ENCODE measurements around the gene SCML2. TPM values are rescaled to one million over a fixed set of nuclear protein-coding genes. Genes with fewer than 3 reads are reported as not detected.
A peak's percentile ranks its signal among the peaks of the same experiment; 100 is the strongest.

The SCML2 gene
- 1 to 10 TPM in 2 of 6 experiments, under 1 TPM in 4; 0.48 to 1.3 (median 0.82) TPM for total RNA-seq
- long read RNA-seq: 0 reads

DNA sequence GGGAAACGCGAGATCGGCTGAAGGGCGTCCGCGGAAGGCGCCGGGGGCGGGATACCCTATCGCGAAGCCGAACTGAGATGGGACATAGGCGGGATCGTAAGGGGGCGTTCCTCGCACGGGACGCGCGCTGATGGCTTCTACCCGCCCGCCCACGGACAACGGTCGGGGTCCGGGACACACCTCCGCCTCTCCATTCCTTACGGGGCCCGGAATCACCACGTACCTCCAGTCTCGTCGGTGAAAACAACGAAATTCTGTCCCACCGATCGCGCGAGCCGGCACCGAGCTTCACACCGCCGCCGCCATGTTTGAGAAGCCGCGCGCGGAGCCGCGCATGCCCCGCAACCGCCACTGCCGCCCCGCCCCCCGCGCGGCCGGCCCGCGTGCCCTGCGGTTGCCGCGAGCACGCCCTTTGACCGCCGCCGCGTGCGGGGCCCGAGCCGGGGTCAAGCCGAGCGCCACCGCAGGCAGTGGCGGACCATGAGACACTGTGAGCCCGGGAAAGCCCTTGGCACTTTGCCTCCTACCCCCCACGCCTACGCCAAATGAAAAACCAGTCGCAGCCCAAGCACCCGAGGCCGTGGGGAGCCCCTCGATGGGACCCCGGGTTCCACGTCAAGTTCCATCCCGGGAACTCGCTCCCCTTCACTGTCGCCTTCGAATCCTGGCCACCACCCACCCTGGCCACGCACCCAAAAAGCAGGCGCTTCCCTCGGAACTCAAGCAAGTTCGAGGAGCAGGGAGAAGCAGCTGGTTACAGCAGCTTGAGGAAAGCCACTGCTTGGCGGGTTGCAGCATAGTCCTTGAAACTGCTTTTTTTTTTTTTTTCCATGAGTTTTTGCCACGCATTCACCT is at the start of gene SCML2:
SCML2 (minus strand) TSS at position 320 of the 855 bp plus-strand sequence. CDS start 20,617 bp downstream, outside the sequence.
- H3K4me1 ChIP-seq: peaks cover 0 to 3% (median 0%) of the 10 kb centered on the region in 4 donors
- no peak within 1 kb of the TSS for H3K27ac ChIP-seq
- no peaks in the 10 kb centered on the region for H3K27me3 ChIP-seq
- 33% methylated on average over 16 of the region's 92 CpGs for WGBS (ENCODE audit: insufficient coverage, low coverage, low lambda C conversion rate, missing lambda C conversion rate)
- TF ChIP-seq POLR2A (IDR thresholded peaks at IDR 0.05): no peak
- TF ChIP-seq, protein P1, sequence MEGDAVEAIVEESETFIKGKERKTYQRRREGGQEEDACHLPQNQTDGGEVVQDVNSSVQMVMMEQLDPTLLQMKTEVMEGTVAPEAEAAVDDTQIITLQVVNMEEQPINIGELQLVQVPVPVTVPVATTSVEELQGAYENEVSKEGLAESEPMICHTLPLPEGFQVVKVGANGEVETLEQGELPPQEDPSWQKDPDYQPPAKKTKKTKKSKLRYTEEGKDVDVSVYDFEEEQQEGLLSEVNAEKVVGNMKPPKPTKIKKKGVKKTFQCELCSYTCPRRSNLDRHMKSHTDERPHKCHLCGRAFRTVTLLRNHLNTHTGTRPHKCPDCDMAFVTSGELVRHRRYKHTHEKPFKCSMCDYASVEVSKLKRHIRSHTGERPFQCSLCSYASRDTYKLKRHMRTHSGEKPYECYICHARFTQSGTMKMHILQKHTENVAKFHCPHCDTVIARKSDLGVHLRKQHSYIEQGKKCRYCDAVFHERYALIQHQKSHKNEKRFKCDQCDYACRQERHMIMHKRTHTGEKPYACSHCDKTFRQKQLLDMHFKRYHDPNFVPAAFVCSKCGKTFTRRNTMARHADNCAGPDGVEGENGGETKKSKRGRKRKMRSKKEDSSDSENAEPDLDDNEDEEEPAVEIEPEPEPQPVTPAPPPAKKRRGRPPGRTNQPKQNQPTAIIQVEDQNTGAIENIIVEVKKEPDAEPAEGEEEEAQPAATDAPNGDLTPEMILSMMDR (IDR thresholded peaks at IDR 0.05): no peak
- H3K9me3 ChIP-seq: no peaks in the 10 kb centered on the region
- DNase-seq (peak; percentile 47 to 60 (median 59)), ATAC-seq (peak; percentile 84 to 95 (median 90))
- H3K36me3 ChIP-seq: no peaks in the 10 kb centered on the region
- intact Hi-C loops (cut with DNase I): no loop called here
- peak within 1 kb of the TSS; percentile 51 to 59 (median 53) for H3K4me3 ChIP-seq

DNA sequence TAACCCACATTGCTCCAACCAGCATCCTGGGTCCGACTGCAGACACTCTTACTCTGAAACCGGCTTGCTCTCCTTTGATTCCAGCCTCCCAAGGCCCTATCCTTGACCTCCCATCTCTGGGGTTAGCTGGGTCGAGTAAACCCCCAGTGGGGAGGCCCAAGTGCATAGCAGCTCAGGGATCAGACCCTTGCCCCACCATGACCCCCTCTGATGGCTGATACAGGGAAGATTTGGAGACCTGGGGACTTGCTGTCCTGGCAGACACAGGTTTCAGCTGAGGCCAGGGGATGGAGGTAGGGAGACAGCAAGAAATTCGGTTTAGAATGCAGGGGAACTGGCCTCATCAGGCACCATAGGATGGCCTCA is 47.3 kb upstream of the SCML2 start:
- Histone ChIP-seq H3K9me3 (no peaks in the 10 kb centered on the region), H3K4me1 (peaks cover 0 to 10% (median 0%) of the 10 kb centered on the region in 4 donors), H3K27me3 (no peaks in the 10 kb centered on the region), H3K36me3 (no peaks in the 10 kb centered on the region), H3K27ac (peak overlapping the region in 1 of 3 donors; percentile 13), H3K4me3 (no peak overlapping the region)
- intact Hi-C loops (cut with DNase I): no loop called here
- DNase-seq: no peak
- TF ChIP-seq POLR2A (IDR thresholded peaks at IDR 0.05): no peak
- TF ChIP-seq, protein P1 (IDR thresholded peaks at IDR 0.05): no peak
- 32% methylated on average over 4 of the region's 4 CpGs for WGBS (ENCODE audit: insufficient coverage, low coverage, low lambda C conversion rate, missing lambda C conversion rate)
- ATAC-seq: no peak

DNA sequence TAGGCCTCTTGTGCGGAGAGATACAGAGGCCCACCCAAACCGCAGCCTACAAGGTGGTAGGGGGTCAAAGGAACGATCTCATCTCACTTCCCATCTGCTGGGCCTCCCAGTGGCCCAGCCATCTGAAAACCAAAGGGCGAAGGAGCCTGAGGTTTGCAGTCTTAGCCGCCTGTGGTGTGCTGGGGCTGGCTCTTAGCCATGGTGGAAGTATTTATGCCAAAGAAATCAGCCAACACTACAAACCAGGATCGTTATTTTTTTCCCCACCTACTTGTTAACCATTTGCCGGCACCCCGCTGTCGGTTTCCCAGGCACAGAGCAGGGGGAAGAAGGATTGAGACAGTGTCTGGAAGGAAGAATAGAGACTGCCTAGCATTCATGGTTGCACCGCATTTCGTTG is 40.0 kb upstream of the SCML2 start:
- TF ChIP-seq, protein P1 (IDR thresholded peaks at IDR 0.05): no peak
- no peak for TF ChIP-seq POLR2A (IDR thresholded peaks at IDR 0.05)
- Histone ChIP-seq H3K4me3 (no peak overlapping the region), H3K36me3 (no peaks in the 10 kb centered on the region), H3K27me3 (no peaks in the 10 kb centered on the region), H3K27ac (peak overlapping the region in 1 of 3 donors; percentile 37), H3K9me3 (no peaks in the 10 kb centered on the region), H3K4me1 (peaks cover 0 to 11% (median 0%) of the 10 kb centered on the region in 4 donors)
- WGBS (ENCODE audit: insufficient coverage, low coverage, low lambda C conversion rate, missing lambda C conversion rate): 47% methylated on average over 9 of the region's 11 CpGs
- DNase-seq (peak in 1 of 3 donors; percentile 53), ATAC-seq (peak; percentile 39 to 67 (median 56))
- intact Hi-C loops (cut with DNase I): loop anchor here (10.0 kb wide), 2 partner anchors 940 to 950 kb away; partner anchors contain the start of gene PDHA1 (in 1 of the 2)

DNA sequence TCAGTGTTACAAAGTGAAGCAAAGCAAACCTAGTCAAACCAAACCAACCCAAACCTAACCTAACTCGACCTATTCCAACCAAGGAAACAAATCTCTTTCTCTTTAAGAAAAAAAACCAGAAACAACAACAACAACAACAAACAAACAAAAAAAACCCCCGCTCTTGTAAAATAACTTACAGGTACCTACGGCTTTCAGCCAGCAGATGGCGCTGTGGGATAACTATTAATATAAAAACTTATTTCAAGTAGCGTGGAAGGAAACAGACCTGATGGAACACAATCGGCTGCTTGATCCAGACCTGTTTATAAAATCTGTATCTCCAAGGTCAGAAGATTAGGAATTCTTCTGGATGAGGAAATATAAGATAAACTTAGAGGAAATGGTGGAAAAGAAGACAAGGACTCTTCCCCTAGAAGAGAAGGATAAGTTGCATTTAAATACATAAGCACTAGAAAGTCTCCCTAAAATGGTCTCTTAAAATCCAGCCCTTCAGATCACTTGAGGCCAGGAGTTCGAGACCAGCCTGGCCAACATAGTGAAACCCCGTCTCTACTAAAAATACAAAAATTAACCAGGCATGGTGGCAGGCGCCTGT is 36.6 kb upstream of the SCML2 start:
- Histone ChIP-seq H3K27me3 (no peaks in the 10 kb centered on the region), H3K9me3 (no peaks in the 10 kb centered on the region), H3K27ac (no peak overlapping the region), H3K4me1 (peaks cover 0 to 6% (median 0%) of the 10 kb centered on the region in 4 donors), H3K36me3 (no peaks in the 10 kb centered on the region), H3K4me3 (no peak overlapping the region)
- intact Hi-C loops (cut with DNase I): loop anchor here (10.0 kb wide), 2 partner anchors 944 to 954 kb away; partner anchors contain the start of gene PDHA1 (in 1 of the 2)
- ATAC-seq (peak; percentile 60 to 73 (median 64)), DNase-seq (peak in 2 of 3 donors; percentile 50 to 66)
- WGBS (ENCODE audit: insufficient coverage, low coverage, low lambda C conversion rate, missing lambda C conversion rate): 11% methylated on average over 9 of the region's 9 CpGs
- no peak for TF ChIP-seq POLR2A (IDR thresholded peaks at IDR 0.05)
- TF ChIP-seq, protein P1 (IDR thresholded peaks at IDR 0.05): peak; percentile 76 to 88 (median 78)
